Ishikawa (cell line): ENCODE measurements around the gene HIF1A.

Source experiments
- CEBPB ChIP-seq: IDR thresholded peaks from 2 replicates; pipeline ENCODE4 v1.6.1; 2012
- CREB1 ChIP-seq: IDR thresholded peaks from 2 replicates; pipeline ENCODE4 v1.6.1; 2012; ENCODE audit warnings: low read depth
- EGR1 ChIP-seq: IDR thresholded peaks from 2 replicates; pipeline ENCODE4 v1.6.1; 2012
- EP300 ChIP-seq: IDR thresholded peaks from 2 replicates; pipeline ENCODE4 v1.6.1; 2012; ENCODE audit warnings: borderline replicate concordance
- FOXM1 ChIP-seq: IDR thresholded peaks from 2 replicates; pipeline ENCODE4 v1.6.1; 2012; ENCODE audit warnings: low read depth, borderline replicate concordance
- NFIC ChIP-seq: IDR thresholded peaks from 2 replicates; pipeline ENCODE4 v1.6.1; 2012
- RAD21 ChIP-seq: IDR thresholded peaks from 2 replicates; pipeline ENCODE4 v1.6.1; 2012; ENCODE audit warnings: low read depth
- REST ChIP-seq: IDR thresholded peaks from 2 replicates; pipeline ENCODE4 v1.6.1; 2012; ENCODE audit warnings: low read depth, mild to moderate bottlenecking
- TAF1 ChIP-seq: IDR thresholded peaks from 2 replicates; pipeline ENCODE4 v1.6.1; 2012; ENCODE audit warnings: low read depth, mild to moderate bottlenecking
- TCF12 ChIP-seq: IDR thresholded peaks from 2 replicates; pipeline ENCODE4 v1.6.1; 2012; ENCODE audit warnings: low read depth
- TEAD4 ChIP-seq: IDR thresholded peaks from 2 replicates; pipeline ENCODE4 v1.6.1; 2012
- USF1 ChIP-seq: IDR thresholded peaks from 2 replicates; pipeline ENCODE4 v1.6.1; 2012
- YY1 ChIP-seq: IDR thresholded peaks from 2 replicates; pipeline ENCODE4 v1.6.1; 2012; ENCODE audit warnings: low read depth
- ZBTB7A ChIP-seq: IDR thresholded peaks from 2 replicates; pipeline ENCODE4 v1.6.1; 2012; ENCODE audit warnings: low read depth
- TF ChIP-seq, protein P1 (sequence below): IDR thresholded peaks from 2 replicates; pipeline ENCODE4 v1.6.1; 2012

HIF1A gene

GRCh38 chr14:61695695-61696527 is 598 bp downstream of the HIF1A start:
- TF ChIP-seq CEBPB = no peak
- no peak for TF ChIP-seq NFIC
- TF ChIP-seq FOXM1 = no peak
- peak; percentile 91 for TF ChIP-seq ZBTB7A
- peak; percentile 10; the same call in 1 of the 2 replicates for TF ChIP-seq USF1
- peak; percentile 88 for TF ChIP-seq YY1
- TF ChIP-seq RAD21 = no peak
- TF ChIP-seq TAF1 = no peak; the same call in 1 of the 2 replicates
- TF ChIP-seq EGR1 = no peak
- TF ChIP-seq CREB1 = no peak
- TF ChIP-seq TEAD4 = no peak; the same call in 1 of the 2 replicates
- no peak; the same call in 1 of the 2 replicates for TF ChIP-seq EP300
- no peak for TF ChIP-seq REST
- TF ChIP-seq, protein P1, sequence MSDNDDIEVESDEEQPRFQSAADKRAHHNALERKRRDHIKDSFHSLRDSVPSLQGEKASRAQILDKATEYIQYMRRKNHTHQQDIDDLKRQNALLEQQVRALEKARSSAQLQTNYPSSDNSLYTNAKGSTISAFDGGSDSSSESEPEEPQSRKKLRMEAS = peak; percentile 47
- TF ChIP-seq TCF12 = no peak; the same call in 1 of the 2 replicates

GRCh38 chr14:61696753-61697318 is 1.5 kb downstream of the HIF1A start:
- TF ChIP-seq YY1 (no peak), CREB1 (no peak), ZBTB7A (no peak), EP300 (no peak), FOXM1 (no peak), RAD21 (no peak)
- TF ChIP-seq, protein P1 = no peak

DNA sequence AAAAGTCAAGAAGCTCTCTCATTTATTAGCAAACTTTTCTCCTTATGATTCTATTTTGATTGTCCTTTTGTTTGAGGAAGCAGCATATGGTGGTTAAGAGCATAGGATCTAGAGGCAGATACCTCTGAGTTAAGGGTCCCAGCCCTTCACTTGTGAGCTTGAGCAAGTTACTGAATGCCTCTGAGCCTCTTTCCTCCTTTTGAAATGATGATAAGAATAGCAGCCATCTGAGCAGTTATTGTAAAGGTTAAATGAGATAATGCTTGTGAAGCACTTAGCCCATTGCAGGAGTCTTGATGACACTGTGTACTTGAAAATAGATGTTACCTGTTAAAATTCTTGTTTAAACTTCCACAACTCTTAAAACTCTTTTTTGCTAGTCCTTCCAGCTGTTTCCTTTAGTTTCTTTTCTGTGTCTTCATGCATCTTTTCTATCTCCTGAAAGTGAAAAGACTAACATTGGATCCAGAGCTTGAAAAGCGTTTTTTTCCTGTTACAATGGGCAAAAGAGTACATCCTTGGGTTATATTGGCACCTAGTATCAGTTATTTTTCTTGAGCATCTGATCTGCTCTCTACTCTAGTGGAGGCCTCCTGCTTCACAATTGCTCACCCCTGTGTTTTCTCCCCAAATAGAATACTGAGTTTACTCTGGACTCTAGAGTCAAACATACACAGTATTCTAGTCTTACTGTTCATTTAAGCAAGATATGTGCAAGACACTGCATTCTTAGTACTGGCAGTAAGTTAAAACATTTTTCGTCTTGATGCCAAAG is 3.1 kb downstream of the HIF1A start:
- TF ChIP-seq TCF12 = no peak
- TF ChIP-seq NFIC = no peak
- TF ChIP-seq TEAD4 = no peak
- no peak for TF ChIP-seq FOXM1

GRCh38 chr14:61699027-61699426 is 3.7 kb downstream of the HIF1A start:
- TF ChIP-seq TAF1 (no peak), CREB1 (no peak), REST (no peak), RAD21 (no peak), YY1 (no peak), TEAD4 (no peak), EGR1 (no peak), TCF12 (no peak), USF1 (no peak), EP300 (no peak), CEBPB (no peak), ZBTB7A (no peak), NFIC (no peak), FOXM1 (no peak)
- TF ChIP-seq, protein P1 = no peak
